ENCODE data around the gene FOXJ1.

FOXJ1 gene

GRCh38 chr17:76160896-76161528 lies 20.0 kb upstream of the FOXJ1 start:
- DNase-seq, result no peak

DNA sequence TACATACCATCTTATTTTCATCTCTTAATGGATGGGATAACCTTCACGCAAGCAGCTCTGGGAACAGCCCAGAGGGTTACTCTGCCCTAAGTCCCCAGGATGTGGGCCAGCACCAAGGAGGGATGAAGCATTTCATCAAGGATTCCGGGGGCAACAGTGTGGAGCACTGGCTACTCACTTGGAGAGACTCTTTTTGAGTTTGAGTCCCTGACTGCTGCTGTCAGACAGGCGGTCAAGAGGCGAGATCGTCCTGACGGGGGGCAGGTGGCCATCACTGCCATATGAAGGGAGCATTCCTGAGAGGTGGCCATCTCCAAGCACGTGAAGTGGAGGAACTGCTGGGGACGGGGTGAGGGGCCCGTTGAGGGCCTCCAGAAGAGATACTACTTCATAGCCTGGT lies 18.1 kb upstream of the FOXJ1 start:
- no peak for DNase-seq

- DNase-seq, result no peak
Observed at GRCh38 chr17:76157759-76158158, 16.7 kb upstream of the FOXJ1 start.

- DNase-seq, result no peak
Observed at GRCh38 chr17:76156662-76156991, 15.6 kb upstream of the FOXJ1 start.

DNA sequence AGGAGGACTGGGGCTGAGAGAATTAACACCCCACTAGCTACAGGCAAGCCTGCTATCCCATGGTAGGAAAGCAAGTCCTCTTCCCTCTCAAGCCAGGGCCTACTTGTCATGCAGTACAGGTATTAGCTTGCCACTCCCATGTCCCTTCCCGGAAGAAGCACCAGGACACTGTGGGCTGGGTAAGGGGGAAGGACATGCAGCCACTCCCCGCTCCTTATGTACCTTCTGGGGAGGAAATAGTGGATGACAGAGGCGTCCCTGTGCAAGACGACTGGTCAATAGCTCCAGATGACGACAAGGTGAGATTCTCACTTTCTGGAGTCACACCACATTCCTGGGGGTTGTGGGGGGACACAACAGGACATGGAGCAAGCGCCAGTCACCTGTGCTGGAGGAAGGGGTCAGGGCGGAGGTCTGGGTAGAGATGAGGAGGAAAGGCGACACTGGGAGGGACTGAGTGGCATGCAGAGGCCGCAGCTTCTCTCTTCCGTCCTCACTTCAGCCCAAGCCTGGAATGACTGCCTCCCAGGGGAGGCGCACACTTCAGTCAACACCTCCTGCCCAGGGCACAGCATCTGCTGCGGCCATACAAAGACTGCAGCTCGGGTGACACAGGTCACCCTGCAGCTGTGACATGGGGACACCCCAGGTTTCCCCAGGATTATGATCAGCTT lies 15.1 kb upstream of the FOXJ1 start:
- no peak for DNase-seq

- no peak for DNase-seq
Observed at GRCh38 chr17:76154936-76155845, 14.1 kb upstream of the FOXJ1 start.

DNA sequence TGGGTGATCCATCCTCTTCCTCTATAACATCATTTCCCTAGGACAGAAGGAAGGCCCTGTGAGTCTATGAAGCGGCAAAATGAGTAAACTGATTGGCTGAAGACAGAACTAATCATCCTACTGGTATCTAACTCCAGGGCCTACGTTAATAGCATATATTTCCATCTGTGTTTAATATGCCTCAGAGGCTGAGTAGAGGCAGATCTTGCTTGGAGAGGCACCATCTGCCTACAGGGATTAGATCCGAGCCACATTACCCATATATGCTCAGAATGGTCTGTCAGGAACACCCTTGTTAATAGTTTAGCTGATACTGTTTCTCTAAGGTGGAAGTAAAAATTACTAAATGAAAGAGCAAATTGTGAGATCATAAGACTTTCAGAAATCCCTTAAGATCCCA lies 13.2 kb upstream of the FOXJ1 start:
- no peak for DNase-seq

GRCh38 chr17:76153640-76154039 lies 12.6 kb upstream of the FOXJ1 start:
- DNase-seq, result peak; percentile 17

- DNase-seq, result no peak
Observed at GRCh38 chr17:76153202-76153601, 12.2 kb upstream of the FOXJ1 start.

DNA sequence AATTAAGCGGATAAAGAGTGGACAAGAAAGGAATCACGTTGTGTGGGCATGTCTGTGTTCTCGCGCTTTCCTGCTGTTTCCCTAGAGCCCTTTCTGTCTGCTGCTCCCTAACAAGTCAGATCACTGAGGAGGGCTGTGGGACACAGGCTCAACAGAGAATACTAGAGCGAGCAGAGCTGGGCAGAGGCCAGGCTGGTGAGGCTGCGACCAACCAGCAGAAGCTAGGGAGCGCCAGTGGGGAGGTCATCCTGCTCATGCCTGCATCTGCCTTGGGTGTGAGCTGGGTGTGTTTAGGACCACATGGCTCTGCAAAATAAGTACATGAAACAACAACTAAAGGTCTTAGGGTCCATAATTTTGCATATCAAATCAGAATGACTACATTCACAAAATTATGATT lies 11.5 kb upstream of the FOXJ1 start:
- DNase-seq, result no peak

DNA sequence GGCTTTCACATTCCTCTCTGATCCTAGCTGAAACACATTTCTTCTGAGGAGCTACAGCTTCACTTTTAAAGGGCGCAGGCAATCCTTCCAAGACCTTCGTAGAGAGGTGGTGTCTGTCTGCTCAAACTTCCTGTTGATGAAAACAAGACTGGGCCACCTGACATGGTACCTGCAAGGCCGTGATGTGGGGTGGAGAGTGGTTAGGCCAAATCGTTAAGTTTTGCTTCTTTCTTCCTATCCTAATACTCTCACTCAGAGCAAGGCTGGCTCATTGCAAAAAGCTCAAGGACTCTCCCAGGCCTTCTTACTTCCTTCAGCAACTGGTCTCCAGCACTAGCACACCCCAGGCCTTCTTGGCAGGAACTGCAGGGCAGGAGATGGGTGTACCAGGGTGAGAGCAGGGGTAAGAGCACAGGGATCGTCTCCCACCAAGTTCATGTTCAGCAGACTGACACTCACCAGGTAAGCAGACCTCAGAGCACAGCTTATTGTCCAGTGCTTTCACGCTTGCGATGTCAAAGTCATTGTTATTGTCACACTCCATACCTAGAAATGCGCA lies 10.9 kb upstream of the FOXJ1 start:
- no peak for DNase-seq

DNA sequence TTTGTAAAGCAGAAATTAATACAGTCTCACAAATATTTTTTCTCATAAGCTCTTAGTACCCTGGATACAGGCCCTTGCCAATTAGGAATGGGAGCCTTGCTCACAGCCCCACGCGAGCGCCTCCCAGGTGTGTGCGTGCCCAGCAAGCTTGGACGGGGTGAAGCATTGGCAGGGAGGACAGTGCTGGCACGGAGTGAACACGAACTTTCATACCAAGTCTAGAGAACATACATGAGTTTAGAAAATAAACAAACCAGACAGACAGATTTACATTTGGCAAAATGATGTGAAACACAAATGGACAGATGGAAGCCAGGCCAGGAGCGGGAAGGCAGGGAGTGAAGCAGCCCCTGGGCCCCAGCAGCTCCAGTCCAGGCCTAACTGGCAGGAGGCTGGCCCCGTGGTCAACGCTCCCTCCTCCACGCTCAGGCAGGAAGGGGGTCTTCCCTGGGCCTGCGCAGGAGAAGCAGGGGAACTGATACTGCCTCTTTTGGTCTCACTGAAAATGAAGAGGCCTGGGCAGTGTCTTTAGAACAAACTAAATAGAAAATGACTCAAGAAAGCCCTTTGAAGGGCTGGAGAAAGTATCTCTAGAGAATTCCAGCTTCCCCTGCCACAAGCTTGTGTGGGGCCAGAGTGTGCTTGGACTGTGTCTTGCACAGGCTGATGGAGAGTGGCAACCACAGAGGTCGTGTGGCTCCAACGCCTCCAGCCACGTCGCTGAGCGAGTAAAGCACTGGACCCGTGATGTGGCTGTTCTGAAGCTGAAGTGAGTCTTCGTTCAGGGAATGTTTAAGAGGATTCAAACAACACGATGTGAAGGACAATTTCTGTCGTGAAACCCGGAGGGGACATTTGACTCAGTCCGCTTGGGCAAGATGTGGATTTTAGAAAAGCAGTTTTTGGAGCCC lies 9.9 kb upstream of the FOXJ1 start:
- no peak for DNase-seq

GRCh38 chr17:76149214-76149613 lies 8.2 kb upstream of the FOXJ1 start:
- DNase-seq, result no peak

- no peak for DNase-seq
Observed at GRCh38 chr17:76148015-76148326, 6.9 kb upstream of the FOXJ1 start.

- DNase-seq, result peak; percentile 27
Observed at GRCh38 chr17:76147211-76148014, 6.4 kb upstream of the FOXJ1 start.

- no peak for DNase-seq
Observed at GRCh38 chr17:76146053-76146851, 5.2 kb upstream of the FOXJ1 start.

- no peak for DNase-seq
Observed at GRCh38 chr17:76145231-76146052, 4.4 kb upstream of the FOXJ1 start.

- no peak for DNase-seq
Observed at GRCh38 chr17:76142585-76143041, 1.6 kb upstream of the FOXJ1 start.

DNA sequence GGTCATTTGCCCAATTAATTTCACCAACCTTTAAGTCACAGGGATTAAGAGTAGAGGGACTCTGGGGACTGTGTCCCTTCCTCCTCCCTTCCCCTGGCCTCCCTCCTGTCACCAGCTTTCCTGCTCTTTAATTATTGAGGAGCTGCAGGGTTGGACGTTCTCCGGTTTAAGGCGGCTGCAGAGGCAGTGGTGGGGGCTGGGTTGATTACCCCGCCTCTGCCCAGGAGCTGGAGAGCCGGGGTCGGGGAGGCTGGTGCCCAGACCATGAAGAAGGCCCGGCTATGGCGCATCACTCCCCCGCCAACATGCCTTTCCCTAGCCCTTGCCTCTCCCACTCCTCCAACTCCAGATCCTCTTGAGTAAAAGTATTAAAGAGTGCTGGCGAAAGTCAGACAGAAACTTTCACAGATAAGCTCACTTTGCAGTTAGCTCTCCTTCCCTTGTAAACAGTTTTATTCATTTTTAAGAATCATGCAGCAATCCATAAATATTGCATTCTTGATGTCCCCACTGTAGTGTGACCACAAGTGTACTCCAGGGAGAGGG lies 1.1 kb upstream of the FOXJ1 start:
- no peak for DNase-seq
